ENCODE results near the gene MYOC.

DNA sequence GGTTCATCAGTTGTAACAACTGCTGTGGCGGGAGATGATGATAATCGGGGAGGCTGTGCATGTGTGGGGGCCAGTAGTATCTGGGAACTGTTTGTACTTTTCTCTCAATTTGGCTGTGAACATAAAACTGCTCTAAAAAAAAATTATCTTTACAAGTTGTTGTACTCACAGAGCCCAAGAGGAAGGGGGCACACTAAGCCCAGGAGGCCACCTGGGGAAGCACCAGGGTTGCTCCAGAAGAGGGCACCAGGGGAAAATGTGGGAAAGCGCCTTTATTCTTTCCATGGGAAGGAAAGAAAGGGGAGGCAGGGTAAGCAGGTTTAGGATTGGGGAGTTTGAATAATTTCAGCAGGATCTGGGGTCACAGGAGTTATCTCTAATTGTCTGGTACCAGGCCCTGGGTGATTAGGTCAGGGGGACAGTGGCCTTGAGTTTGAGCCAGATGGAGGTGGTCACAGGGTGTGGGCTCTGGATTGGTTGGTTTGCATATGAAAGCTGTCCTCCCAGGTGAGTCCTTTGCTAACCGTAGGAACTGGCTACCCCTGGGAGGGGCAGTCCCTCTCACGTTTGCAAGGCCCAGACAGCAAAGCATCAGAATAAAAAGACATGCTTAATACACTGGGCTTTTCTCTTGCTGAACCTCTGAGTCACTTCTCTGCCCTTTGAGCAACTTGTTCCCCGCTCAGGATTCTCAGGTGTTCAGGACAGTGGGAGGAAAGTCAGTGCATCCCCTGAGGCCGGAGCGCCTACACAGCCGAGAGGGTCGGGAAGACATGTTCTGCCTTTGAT lies 11.2 kb downstream of the MYOC start:
- TF ChIP-seq, protein P1, sequence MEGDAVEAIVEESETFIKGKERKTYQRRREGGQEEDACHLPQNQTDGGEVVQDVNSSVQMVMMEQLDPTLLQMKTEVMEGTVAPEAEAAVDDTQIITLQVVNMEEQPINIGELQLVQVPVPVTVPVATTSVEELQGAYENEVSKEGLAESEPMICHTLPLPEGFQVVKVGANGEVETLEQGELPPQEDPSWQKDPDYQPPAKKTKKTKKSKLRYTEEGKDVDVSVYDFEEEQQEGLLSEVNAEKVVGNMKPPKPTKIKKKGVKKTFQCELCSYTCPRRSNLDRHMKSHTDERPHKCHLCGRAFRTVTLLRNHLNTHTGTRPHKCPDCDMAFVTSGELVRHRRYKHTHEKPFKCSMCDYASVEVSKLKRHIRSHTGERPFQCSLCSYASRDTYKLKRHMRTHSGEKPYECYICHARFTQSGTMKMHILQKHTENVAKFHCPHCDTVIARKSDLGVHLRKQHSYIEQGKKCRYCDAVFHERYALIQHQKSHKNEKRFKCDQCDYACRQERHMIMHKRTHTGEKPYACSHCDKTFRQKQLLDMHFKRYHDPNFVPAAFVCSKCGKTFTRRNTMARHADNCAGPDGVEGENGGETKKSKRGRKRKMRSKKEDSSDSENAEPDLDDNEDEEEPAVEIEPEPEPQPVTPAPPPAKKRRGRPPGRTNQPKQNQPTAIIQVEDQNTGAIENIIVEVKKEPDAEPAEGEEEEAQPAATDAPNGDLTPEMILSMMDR (IDR thresholded peaks at IDR 0.05) = peak in 1 of 4 experiments; percentile 7
- TF ChIP-seq EP300 (IDR thresholded peaks at IDR 0.05) (no peak), POLR2AphosphoS5 (IDR thresholded peaks at IDR 0.05) (no peak), POLR2A (IDR thresholded peaks at IDR 0.05) (no peak)
